Uterus (tissue), 2 donors: Measurements from ENCODE around the gene INPP1.

Source experiments
- CTCF ChIP-seq, 4 experiments: fragments of 200-600 bp in 2 of 4; fragments of 450-650 bp in 2 of 4; sonication (generic) in 2 of 4; IDR thresholded peaks; one replicate each; pipeline ENCODE4 v1.5.1; 2016 to 2019; ENCODE audit warnings: antibody characterized with exemption in 4 of 4, mild to moderate bottlenecking in 2 of 4, moderate library complexity in 1 of 4
- POLR2A ChIP-seq, 2 donors: fragments of 450-650 bp; IDR thresholded peaks; one replicate each; pipeline ENCODE4 v1.6.1; 2016; ENCODE audit warnings: antibody characterized with exemption in 2 of 2, mild to moderate bottlenecking in 1 of 2, moderate library complexity in 1 of 2

DNA sequence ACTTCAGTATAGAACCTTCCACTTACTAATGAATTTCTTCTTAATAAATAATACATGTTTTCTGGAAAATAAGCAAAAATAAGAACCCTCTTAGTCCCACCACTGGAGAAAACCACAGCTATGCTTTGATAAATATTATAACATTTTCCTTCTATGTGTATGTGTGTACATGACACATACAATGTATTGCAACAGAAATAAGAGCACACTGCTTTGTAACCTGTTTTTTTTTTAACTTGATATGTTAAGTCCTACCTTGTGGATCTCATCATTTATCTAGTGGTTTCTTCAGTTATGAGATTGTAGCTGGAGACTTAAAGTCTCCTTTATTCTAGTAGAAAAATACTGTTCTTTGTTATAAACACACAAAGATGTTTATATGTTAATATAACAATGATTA is 17.2 kb downstream of the INPP1 start:
- TF ChIP-seq CTCF (IDR thresholded peaks at IDR 0.05) (no peak), POLR2A (IDR thresholded peaks at IDR 0.05) (no peak)
